GM19099 (cell line): Measurements from ENCODE around the gene ADAM12.

Source experiments
- POLR2A ChIP-seq: IDR thresholded peaks from 3 replicates; pipeline ENCODE4 v1.6.1; 2011; ENCODE audit warnings: low read depth; ENCODE audit not compliant: insufficient read length; ENCODE audit errors: extremely low read depth

Gene ADAM12

DNA sequence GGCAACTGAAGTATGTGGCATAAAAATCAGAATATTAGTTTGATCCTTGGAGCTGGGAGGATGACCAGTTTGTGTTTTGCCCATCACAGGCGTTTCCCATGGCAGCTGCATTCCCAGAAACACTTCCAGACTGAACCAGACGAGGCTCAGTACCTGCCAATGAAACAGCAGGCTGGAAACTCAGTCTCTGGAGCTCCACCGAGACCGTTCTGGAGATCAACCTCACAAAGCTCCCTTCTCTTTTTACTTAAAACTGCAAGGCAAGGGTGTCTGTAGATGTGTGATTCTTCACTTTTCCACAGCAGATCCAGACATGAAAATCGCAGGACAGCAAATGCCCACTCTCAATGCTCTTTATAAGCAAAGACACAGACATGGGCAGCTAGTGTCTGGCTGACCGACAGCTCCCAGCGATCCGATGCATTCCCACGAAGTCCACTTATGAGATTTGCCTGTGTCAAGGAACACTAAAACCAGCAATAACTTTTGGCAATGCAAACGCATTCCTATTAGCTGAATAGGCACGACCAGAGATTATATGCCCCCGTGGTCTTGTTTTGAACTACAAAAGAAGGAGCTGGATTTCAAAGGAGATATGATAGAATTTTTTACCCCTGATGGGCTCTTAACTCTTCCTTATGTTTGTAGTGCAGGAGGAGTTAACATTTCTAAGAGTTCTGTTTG lies 72.6 kb downstream of the ADAM12 start:
- no peak for TF ChIP-seq POLR2A

GRCh38 chr10:126314863-126315493 lies 73.3 kb downstream of the ADAM12 start:
- TF ChIP-seq POLR2A: no peak

- TF ChIP-seq POLR2A: no peak
Measured at GRCh38 chr10:126312167-126312566, 76.1 kb downstream of the ADAM12 start.

GRCh38 chr10:126309228-126309883 lies 78.9 kb downstream of the ADAM12 start:
- no peak for TF ChIP-seq POLR2A

- TF ChIP-seq POLR2A: no peak
Measured at GRCh38 chr10:126302826-126303665, 85.2 kb downstream of the ADAM12 start.

DNA sequence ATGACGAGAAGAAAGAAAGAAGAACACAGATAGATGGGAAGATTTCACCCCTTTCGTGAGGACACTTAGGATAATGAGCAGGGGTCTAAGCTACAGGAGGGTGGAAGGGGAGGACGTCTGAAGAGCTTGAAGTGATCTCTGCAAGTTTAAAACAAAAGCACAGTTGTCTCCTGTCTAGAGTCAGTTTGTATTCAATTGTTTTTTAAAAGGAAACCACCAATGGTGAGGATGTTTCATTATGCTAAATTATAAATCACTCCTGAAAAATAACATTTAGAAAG lies 85.9 kb downstream of the ADAM12 start:
- TF ChIP-seq POLR2A: no peak

GRCh38 chr10:126301701-126302475 lies 86.4 kb downstream of the ADAM12 start:
- no peak for TF ChIP-seq POLR2A

DNA sequence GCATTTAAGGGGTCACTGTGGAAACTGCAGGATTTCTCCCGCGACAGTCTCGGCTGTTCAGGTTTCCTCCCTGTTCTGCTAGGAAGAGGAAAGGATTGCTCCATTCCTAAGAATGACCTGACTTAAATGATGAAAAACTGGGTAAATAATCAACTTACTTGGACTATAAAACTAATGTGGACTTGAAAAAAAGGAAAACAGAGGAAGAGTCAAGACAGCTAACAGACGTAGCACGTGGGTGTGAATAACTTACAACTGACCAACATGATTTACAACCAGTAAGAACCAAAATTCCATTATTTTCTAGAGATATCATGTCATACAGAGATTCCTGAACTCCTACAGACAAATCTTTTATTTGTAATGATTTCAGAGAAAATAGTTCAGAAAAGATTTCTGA lies 93.8 kb downstream of the ADAM12 start:
- TF ChIP-seq POLR2A: no peak

DNA sequence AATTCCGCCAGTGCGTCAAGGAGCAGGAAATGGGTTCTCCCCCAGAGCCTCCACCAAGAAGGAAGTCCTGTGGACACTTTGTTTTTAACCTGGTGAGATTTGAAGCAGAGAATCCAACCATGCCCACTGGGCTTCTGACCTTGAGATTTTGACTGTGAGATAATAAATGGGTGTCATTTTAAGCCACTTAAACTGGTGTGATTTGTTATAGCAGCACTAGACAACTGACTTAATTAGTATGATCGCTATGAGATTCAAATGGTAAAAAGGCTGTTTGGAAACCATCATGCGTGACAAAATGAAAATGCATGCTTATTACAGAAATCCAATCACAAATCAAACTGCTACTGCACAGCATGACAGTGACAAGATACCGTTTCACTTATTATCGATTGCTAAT lies 98.0 kb downstream of the ADAM12 start:
- no peak for TF ChIP-seq POLR2A

GRCh38 chr10:126288547-126289493 lies 99.5 kb downstream of the ADAM12 start:
- no peak for TF ChIP-seq POLR2A

GRCh38 chr10:126286256-126286780 lies 102.0 kb downstream of the ADAM12 start:
- no peak for TF ChIP-seq POLR2A

GRCh38 chr10:126283307-126283706 lies 105.0 kb downstream of the ADAM12 start:
- TF ChIP-seq POLR2A: no peak

DNA sequence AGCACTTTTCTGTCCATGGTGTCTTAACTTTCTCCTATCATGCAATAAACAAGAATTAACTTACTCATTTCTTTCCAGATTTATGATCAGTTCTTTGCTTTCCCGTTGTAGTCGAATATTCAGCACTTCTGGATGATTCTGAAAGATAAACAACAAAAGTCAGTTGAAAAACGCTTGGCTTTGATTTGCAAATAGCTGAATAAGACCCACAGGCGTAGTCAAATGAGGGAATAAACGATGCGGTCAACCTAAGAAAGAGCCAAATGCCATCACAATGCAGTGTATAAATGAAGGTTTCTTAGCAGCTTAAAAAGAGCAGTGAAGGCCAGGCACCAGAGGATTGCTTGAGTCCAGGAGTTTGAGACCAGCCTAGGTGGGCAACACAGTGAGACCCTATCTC lies 109.4 kb downstream of the ADAM12 start:
- no peak for TF ChIP-seq POLR2A
